Measurements from ENCODE around the gene B4GALT5.
"Not testable (repeated sequence)": the region's sequence is repeated elsewhere in the genome, so short reads cannot be mapped to it uniquely, and the experiment has no call there.

The B4GALT5 gene

GRCh38 chr20:49620364-49621240, 93.1 kb downstream of the B4GALT5 start:
- H3K27me3 Mint-ChIP-seq = peaks cover 3% of the 10 kb centered on the region

GRCh38 chr20:49619113-49620048, 94.3 kb downstream of the B4GALT5 start:
- peaks cover 3% of the 10 kb centered on the region for H3K27me3 Mint-ChIP-seq
- no peaks in the 10 kb centered on the region for H3K9me3 Mint-ChIP-seq
- no peaks in the 10 kb centered on the region for H3K36me3 Mint-ChIP-seq (ENCODE audit: low read depth)
- no peak overlapping the region for H3K4me3 Mint-ChIP-seq
- H3K27ac Mint-ChIP-seq = no peak overlapping the region
- intact Hi-C loops (cut with micrococcal nuclease) = no loop called here
- H3K4me1 Mint-ChIP-seq (ENCODE audit: low read depth) = no peaks in the 10 kb centered on the region

More at GRCh38 chr20:49620364-49621240, 93.1 kb downstream of the B4GALT5 start:
- no peak overlapping the region for H3K4me3 Mint-ChIP-seq
- peaks cover 2% of the 10 kb centered on the region for H3K4me1 Mint-ChIP-seq (ENCODE audit: low read depth)
- intact Hi-C loops (cut with micrococcal nuclease) = no loop called here
- H3K27ac Mint-ChIP-seq = no peak overlapping the region
- no peaks in the 10 kb centered on the region for H3K9me3 Mint-ChIP-seq
- no peaks in the 10 kb centered on the region for H3K36me3 Mint-ChIP-seq (ENCODE audit: low read depth)

- Mint-ChIP-seq H3K36me3 (ENCODE audit: low read depth) (no peaks in the 10 kb centered on the region), H3K27ac (no peak overlapping the region)
These were observed 95.4 kb downstream of the B4GALT5 start for GRCh38 chr20:49618289-49618688.

GRCh38 chr20:49617394-49617793, 96.3 kb downstream of the B4GALT5 start:
- H3K4me1 Mint-ChIP-seq (ENCODE audit: low read depth); H3K27me3 Mint-ChIP-seq; H3K36me3 Mint-ChIP-seq (ENCODE audit: low read depth); intact Hi-C loops (cut with micrococcal nuclease); H3K27ac Mint-ChIP-seq; H3K9me3 Mint-ChIP-seq; H3K4me3 Mint-ChIP-seq: not testable (repeated sequence)

More at GRCh38 chr20:49618289-49618688, 95.4 kb downstream of the B4GALT5 start:
- no peaks in the 10 kb centered on the region for H3K4me1 Mint-ChIP-seq (ENCODE audit: low read depth)
- H3K9me3 Mint-ChIP-seq = no peaks in the 10 kb centered on the region
- intact Hi-C loops (cut with micrococcal nuclease) = no loop called here
- H3K27me3 Mint-ChIP-seq = peaks cover 3% of the 10 kb centered on the region
- no peak overlapping the region for H3K4me3 Mint-ChIP-seq

GRCh38 chr20:49616154-49617007, 97.3 kb downstream of the B4GALT5 start:
- intact Hi-C loops (cut with micrococcal nuclease) = no loop called here
- Mint-ChIP-seq H3K36me3 (ENCODE audit: low read depth) (no peaks in the 10 kb centered on the region), H3K4me3 (no peak overlapping the region), H3K27me3 (peaks cover 2% of the 10 kb centered on the region), H3K4me1 (ENCODE audit: low read depth) (peaks cover under 1% of the 10 kb centered on the region), H3K27ac (no peak overlapping the region), H3K9me3 (no peaks in the 10 kb centered on the region)

- intact Hi-C loops (cut with micrococcal nuclease) = no loop called here
- Mint-ChIP-seq H3K27ac (no peak overlapping the region), H3K36me3 (ENCODE audit: low read depth) (no peaks in the 10 kb centered on the region), H3K4me1 (ENCODE audit: low read depth) (peaks cover 9% of the 10 kb centered on the region), H3K4me3 (no peak overlapping the region), H3K9me3 (no peaks in the 10 kb centered on the region), H3K27me3 (peaks cover 4% of the 10 kb centered on the region)
These were observed 98.1 kb downstream of the B4GALT5 start for GRCh38 chr20:49615401-49616153.

- H3K36me3 Mint-ChIP-seq (ENCODE audit: low read depth); H3K4me3 Mint-ChIP-seq; H3K27ac Mint-ChIP-seq; H3K27me3 Mint-ChIP-seq; intact Hi-C loops (cut with micrococcal nuclease); H3K9me3 Mint-ChIP-seq: not testable (repeated sequence)
- peaks cover 11% of the 10 kb centered on the region for H3K4me1 Mint-ChIP-seq (ENCODE audit: low read depth)
These were observed 98.7 kb downstream of the B4GALT5 start for GRCh38 chr20:49615051-49615400.

- Mint-ChIP-seq H3K9me3 (no peaks in the 10 kb centered on the region), H3K4me3 (no peak overlapping the region), H3K27me3 (peaks cover 8% of the 10 kb centered on the region), H3K4me1 (ENCODE audit: low read depth) (peaks cover 11% of the 10 kb centered on the region), H3K27ac (no peak overlapping the region), H3K36me3 (ENCODE audit: low read depth) (no peaks in the 10 kb centered on the region)
- intact Hi-C loops (cut with micrococcal nuclease) = loop anchor here (5.0 kb wide), 1 partner anchor 282 kb away; no protein-coding TSS in a partner anchor
These were observed 99.2 kb downstream of the B4GALT5 start for GRCh38 chr20:49614338-49615050.

GRCh38 chr20:49612127-49612738, 101.4 kb downstream of the B4GALT5 start:
- Mint-ChIP-seq H3K4me1 (ENCODE audit: low read depth) (peaks cover 16% of the 10 kb centered on the region), H3K27ac (no peak overlapping the region), H3K36me3 (ENCODE audit: low read depth) (no peaks in the 10 kb centered on the region), H3K27me3 (peaks cover 17% of the 10 kb centered on the region), H3K4me3 (no peak overlapping the region), H3K9me3 (no peaks in the 10 kb centered on the region)
- intact Hi-C loops (cut with micrococcal nuclease) = loop anchor here (5.0 kb wide), 1 partner anchor 280 kb away; no protein-coding TSS in a partner anchor

- not testable (repeated sequence) for H3K27ac Mint-ChIP-seq; H3K36me3 Mint-ChIP-seq (ENCODE audit: low read depth); H3K4me3 Mint-ChIP-seq; H3K9me3 Mint-ChIP-seq
- Mint-ChIP-seq H3K4me1 (ENCODE audit: low read depth) (peaks cover 16% of the 10 kb centered on the region), H3K27me3 (peaks cover 17% of the 10 kb centered on the region)
- intact Hi-C loops (cut with micrococcal nuclease) = loop anchor here (1.0 to 5.0 kb wide), 2 partner anchors 235 to 279 kb away; no protein-coding TSS in a partner anchor
These were observed 102.0 kb downstream of the B4GALT5 start for GRCh38 chr20:49611539-49612126.

GRCh38 chr20:49610691-49611538, 102.8 kb downstream of the B4GALT5 start:
- Mint-ChIP-seq H3K27ac (no peak overlapping the region), H3K9me3 (no peaks in the 10 kb centered on the region), H3K27me3 (peaks cover 17% of the 10 kb centered on the region), H3K4me1 (ENCODE audit: low read depth) (peaks cover 16% of the 10 kb centered on the region), H3K4me3 (peak overlapping the region; percentile 57), H3K36me3 (ENCODE audit: low read depth) (no peaks in the 10 kb centered on the region)
- intact Hi-C loops (cut with micrococcal nuclease) = loop anchor here (1.0 to 5.0 kb wide), 2 partner anchors 235 to 279 kb away; no protein-coding TSS in a partner anchor

All from dendritic cell treated with granulocyte-macrophage colony-stimulating factor and Interleukin-4, amounts not matched to agents 40 ng/mL and 50 ng/mL, for 4 days (primary cell).